Measurements from ENCODE around the gene SACM1L. TPM values are rescaled to one million over a fixed set of nuclear protein-coding genes. Genes with fewer than 3 reads are reported as not detected.
"Not testable (repeated sequence)": the region's sequence is repeated elsewhere in the genome, so short reads cannot be mapped to it uniquely, and the experiment has no call there.

Gene SACM1L
- total RNA-seq, 1 donor from 2014 or later, result 39.4 TPM

GRCh38 chr3:45746777-45747622, 57.8 kb downstream of the SACM1L start:
- no peaks in the 10 kb centered on the region for H3K79me2 ChIP-seq (ENCODE audit: insufficient read depth, low read length)
- no peak overlapping the region for H3K4me3 Mint-ChIP-seq (ENCODE audit: unreplicated experiment)
- no peaks in the 10 kb centered on the region for H3K4me1 Mint-ChIP-seq (ENCODE audit: low read depth, unreplicated experiment)
- no peak overlapping the region for H3K27ac ChIP-seq (ENCODE audit: low read depth, low read length)
- H3K36me3 Mint-ChIP-seq (ENCODE audit: low read depth, unreplicated experiment), result peaks cover 10% of the 10 kb centered on the region
- H3K9me3 ChIP-seq (ENCODE audit: insufficient read depth, low read depth, low read length), result no peaks in the 10 kb centered on the region
- FAIRE-seq (no peak), DNase-seq (ENCODE audit: low read depth) (no peak)
- TF ChIP-seq CTCF (IDR thresholded peaks at IDR 0.05; ENCODE audit: insufficient read depth, low read depth, low read length) (no peak), EZH2 (IDR thresholded peaks at IDR 0.05; ENCODE audit: insufficient read depth, low read length) (no peak)
- H3K4me3 ChIP-seq (ENCODE audit: insufficient read depth, low read depth, low read length), result no peak overlapping the region
- H3K4me1 ChIP-seq (ENCODE audit: insufficient read depth, low read length), result no peaks in the 10 kb centered on the region
- H3K27me3 ChIP-seq (ENCODE audit: insufficient read depth, low read length), result no peaks in the 10 kb centered on the region
- H3K4me2 ChIP-seq (ENCODE audit: low read length), result no peak overlapping the region
- H3K27me3 Mint-ChIP-seq (ENCODE audit: low read depth, unreplicated experiment), result no peaks in the 10 kb centered on the region
- H2AFZ ChIP-seq (ENCODE audit: low read depth, low read length), result no peak overlapping the region
- no peaks in the 10 kb centered on the region for H3K9me3 Mint-ChIP-seq (ENCODE audit: unreplicated experiment)
- H4K20me1 ChIP-seq (ENCODE audit: insufficient read depth, low read length), result no peaks in the 10 kb centered on the region
- peaks cover 12% of the 10 kb centered on the region for H3K36me3 ChIP-seq (ENCODE audit: insufficient read depth, low read length)
- no peak overlapping the region for H3K9ac ChIP-seq (ENCODE audit: low read length)
- H3K27ac Mint-ChIP-seq (ENCODE audit: unreplicated experiment), result no peak overlapping the region

- H3K4me2 ChIP-seq (ENCODE audit: low read length), result no peak overlapping the region
- DNase-seq (ENCODE audit: low read depth), result no peak
- no peaks in the 10 kb centered on the region for H3K9me3 ChIP-seq (ENCODE audit: insufficient read depth, low read depth, low read length)
- peaks cover 12% of the 10 kb centered on the region for H3K36me3 ChIP-seq (ENCODE audit: insufficient read depth, low read length)
- no peak overlapping the region for H3K27ac ChIP-seq (ENCODE audit: low read depth, low read length)
- FAIRE-seq, result no peak
- Mint-ChIP-seq H3K36me3 (ENCODE audit: low read depth, unreplicated experiment) (peaks cover 10% of the 10 kb centered on the region), H3K4me3 (ENCODE audit: unreplicated experiment) (no peak overlapping the region), H3K9me3 (ENCODE audit: unreplicated experiment) (no peaks in the 10 kb centered on the region), H3K27ac (ENCODE audit: unreplicated experiment) (no peak overlapping the region), H3K4me1 (ENCODE audit: low read depth, unreplicated experiment) (no peaks in the 10 kb centered on the region), H3K27me3 (ENCODE audit: low read depth, unreplicated experiment) (no peaks in the 10 kb centered on the region)
- H3K9ac ChIP-seq (ENCODE audit: low read length), result no peak overlapping the region
- H3K79me2 ChIP-seq (ENCODE audit: insufficient read depth, low read length), result no peaks in the 10 kb centered on the region
- H3K27me3 ChIP-seq (ENCODE audit: insufficient read depth, low read length), result no peaks in the 10 kb centered on the region
- H4K20me1 ChIP-seq (ENCODE audit: insufficient read depth, low read length), result no peaks in the 10 kb centered on the region
- H3K4me1 ChIP-seq (ENCODE audit: insufficient read depth, low read length), result no peaks in the 10 kb centered on the region
- TF ChIP-seq CTCF (IDR thresholded peaks at IDR 0.05; ENCODE audit: insufficient read depth, low read depth, low read length) (no peak), EZH2 (IDR thresholded peaks at IDR 0.05; ENCODE audit: insufficient read depth, low read length) (no peak)
- H2AFZ ChIP-seq (ENCODE audit: low read depth, low read length), result no peak overlapping the region
- no peak overlapping the region for H3K4me3 ChIP-seq (ENCODE audit: insufficient read depth, low read depth, low read length)
Observed at GRCh38 chr3:45748068-45748467, 58.9 kb downstream of the SACM1L start.

GRCh38 chr3:45749036-45749600, 59.9 kb downstream of the SACM1L start:
- not testable (repeated sequence) for H4K20me1 ChIP-seq (ENCODE audit: insufficient read depth, low read length); H3K4me3 Mint-ChIP-seq (ENCODE audit: unreplicated experiment); H2AFZ ChIP-seq (ENCODE audit: low read depth, low read length); H3K9me3 ChIP-seq (ENCODE audit: insufficient read depth, low read depth, low read length); H3K4me2 ChIP-seq (ENCODE audit: low read length); H3K9me3 Mint-ChIP-seq (ENCODE audit: unreplicated experiment); H3K27me3 ChIP-seq (ENCODE audit: insufficient read depth, low read length); FAIRE-seq; DNase-seq (ENCODE audit: low read depth); H3K27me3 Mint-ChIP-seq (ENCODE audit: low read depth, unreplicated experiment); H3K27ac ChIP-seq (ENCODE audit: low read depth, low read length); H3K4me3 ChIP-seq (ENCODE audit: insufficient read depth, low read depth, low read length); H3K36me3 ChIP-seq (ENCODE audit: insufficient read depth, low read length); H3K4me1 Mint-ChIP-seq (ENCODE audit: low read depth, unreplicated experiment); H3K27ac Mint-ChIP-seq (ENCODE audit: unreplicated experiment); H3K4me1 ChIP-seq (ENCODE audit: insufficient read depth, low read length); H3K79me2 ChIP-seq (ENCODE audit: insufficient read depth, low read length); H3K9ac ChIP-seq (ENCODE audit: low read length)
- H3K36me3 Mint-ChIP-seq (ENCODE audit: low read depth, unreplicated experiment), result peaks cover 13% of the 10 kb centered on the region
